Lung microvascular endothelial cell (primary cell): Measurements from ENCODE around the gene BRINP3. TPM values are rescaled to one million over a fixed set of nuclear protein-coding genes. Genes with fewer than 3 reads are reported as not detected.

ENCODE experiments used
- DNase-seq, 2 donors: peaks; one replicate each; pipeline versions ENCODE4 v3.0.0 to v3.0.0-alpha.2; 2010; ENCODE audit warnings: low read depth in 2 of 2
- total RNA-seq: library from RNA; depleted of rRNA; stranded (reverse); fragments of >200 nt; gene quantifications from 2 replicates; pipeline ENCODE4 v1.2.1, GENCODE V29; 2014

The BRINP3 gene
- total RNA-seq, 1 donor from 2014 or later: not detected

- DNase-seq: no peak
These were observed 154.1 kb downstream of the BRINP3 start for GRCh38 chr1:190323530-190323929.

- no peak for DNase-seq
These were observed 155.4 kb downstream of the BRINP3 start for GRCh38 chr1:190322274-190322673.

- no peak for DNase-seq
These were observed 156.7 kb downstream of the BRINP3 start for GRCh38 chr1:190320952-190321351.

GRCh38 chr1:190312763-190313162 lies 164.9 kb downstream of the BRINP3 start:
- DNase-seq: no peak

- DNase-seq: no peak
These were observed 174.2 kb downstream of the BRINP3 start for GRCh38 chr1:190303501-190303900.

- DNase-seq: no peak
These were observed 181.2 kb downstream of the BRINP3 start for GRCh38 chr1:190296453-190296852.

GRCh38 chr1:190289897-190290296 lies 187.8 kb downstream of the BRINP3 start:
- DNase-seq: no peak

GRCh38 chr1:190286111-190286510 lies 191.6 kb downstream of the BRINP3 start:
- no peak for DNase-seq

GRCh38 chr1:190277107-190277506 lies 200.6 kb downstream of the BRINP3 start:
- no peak for DNase-seq

- no peak for DNase-seq
These were observed 202.9 kb downstream of the BRINP3 start for GRCh38 chr1:190274721-190275120.

GRCh38 chr1:190273161-190273560 lies 204.5 kb downstream of the BRINP3 start:
- DNase-seq: no peak

- no peak for DNase-seq
These were observed 215.1 kb downstream of the BRINP3 start for GRCh38 chr1:190262538-190262937.

GRCh38 chr1:190259424-190259823 lies 218.2 kb downstream of the BRINP3 start:
- DNase-seq: no peak

GRCh38 chr1:190258003-190258402 lies 219.7 kb downstream of the BRINP3 start:
- no peak for DNase-seq

- DNase-seq: no peak
These were observed 225.6 kb downstream of the BRINP3 start for GRCh38 chr1:190252046-190252445.

GRCh38 chr1:190250368-190250767 lies 227.3 kb downstream of the BRINP3 start:
- no peak for DNase-seq

GRCh38 chr1:190244406-190244805 lies 233.3 kb downstream of the BRINP3 start:
- DNase-seq: no peak

GRCh38 chr1:190243056-190243455 lies 234.6 kb downstream of the BRINP3 start:
- no peak for DNase-seq

- DNase-seq: no peak
These were observed 251.7 kb downstream of the BRINP3 start for GRCh38 chr1:190226006-190226405.

- no peak for DNase-seq
These were observed 265.2 kb downstream of the BRINP3 start for GRCh38 chr1:190212450-190212849.

- no peak for DNase-seq
These were observed 269.9 kb downstream of the BRINP3 start for GRCh38 chr1:190207733-190208132.

- no peak for DNase-seq
These were observed 272.0 kb downstream of the BRINP3 start for GRCh38 chr1:190205713-190206112.

- DNase-seq: no peak
These were observed 281.6 kb downstream of the BRINP3 start for GRCh38 chr1:190196020-190196419.

- no peak for DNase-seq
These were observed 284.1 kb downstream of the BRINP3 start for GRCh38 chr1:190193508-190194115.
